Brain microvascular endothelial cell (primary cell): ENCODE results near the gene AKR1C3.
"Not testable (repeated sequence)": the region's sequence is repeated elsewhere in the genome, so short reads cannot be mapped to it uniquely, and the experiment has no call there.

Source experiments
- DNase-seq: peaks from one replicate; pipeline ENCODE4 v3.0.0-alpha.2; 2020
- H3K27ac ChIP-seq: fragments of 250-450 bp; sonication (Bioruptor Pico); 2 replicates; pipeline ENCODE4 v1.5.1; 2020; ENCODE audit warnings: mild to moderate bottlenecking, moderate library complexity
- H3K27me3 ChIP-seq: fragments of 250-450 bp; sonication (Bioruptor Pico); replicated peaks from 2 replicates; pipeline ENCODE4 v1.5.1; 2020; ENCODE audit warnings: mild to moderate bottlenecking
- H3K36me3 ChIP-seq: fragments of 250-450 bp; sonication (Bioruptor Pico); replicated peaks from 2 replicates; pipeline ENCODE4 v1.5.1; 2020; ENCODE audit warnings: mild to moderate bottlenecking
- H3K4me3 ChIP-seq: 2 replicates; pipeline ENCODE4 v1.5.1; 2011; ENCODE audit warnings: low read depth, mild to moderate bottlenecking, control low read depth, low read length, moderate library complexity
- CTCF ChIP-seq: IDR thresholded peaks from 2 replicates; pipeline ENCODE4 v1.5.1; 2011; ENCODE audit warnings: low read depth, mild to moderate bottlenecking, moderate library complexity, low read length, control low read depth, inconsistent platforms; ENCODE audit errors: missing control alignments
- in situ Hi-C: cut with HindIII; loops from 2 replicates; pipeline ENCODE4 v1.10.0; 2017; ENCODE audit warnings: low sequenced_read_pairs, low pct_ligation_motif_present

AKR1C3 gene

DNA sequence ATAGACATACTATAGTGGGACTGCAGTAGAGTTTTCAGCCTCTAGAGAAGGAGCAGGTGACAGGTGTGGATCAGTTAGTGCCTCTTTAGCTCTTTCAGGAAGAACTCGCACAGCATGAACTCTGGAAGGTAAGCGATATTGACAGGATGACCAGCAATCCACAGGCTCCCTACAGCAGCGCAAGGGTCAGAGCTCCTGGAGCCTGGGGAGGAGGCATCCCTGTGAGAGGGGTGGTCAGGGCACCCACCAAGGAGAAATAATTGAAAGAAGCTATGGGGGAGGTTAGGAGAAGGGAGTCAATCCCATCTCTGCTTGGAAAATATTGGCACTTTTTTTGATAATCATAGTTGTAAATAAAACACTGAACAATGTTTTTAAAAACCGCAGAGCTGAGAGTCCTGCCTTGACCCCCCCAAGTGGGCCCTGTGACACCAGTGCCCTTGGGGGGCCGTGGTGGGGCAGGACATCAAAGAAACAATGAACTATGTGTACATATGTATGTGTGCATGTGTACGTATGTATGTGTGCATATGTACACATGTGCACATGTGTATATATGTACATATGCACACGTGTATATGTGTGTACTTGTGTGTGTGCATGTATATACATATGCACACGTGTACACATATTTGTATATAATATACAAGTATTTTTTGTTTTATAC lies 13.8 kb downstream of the AKR1C3 start:
- TF ChIP-seq CTCF = no peak
- Histone ChIP-seq H3K27me3 (no peaks in the 10 kb centered on the region), H3K27ac (no peak overlapping the region), H3K4me3 (no peak overlapping the region), H3K36me3 (no peaks in the 10 kb centered on the region)
- in situ Hi-C loops = no loop called here
- DNase-seq = no peak

DNA sequence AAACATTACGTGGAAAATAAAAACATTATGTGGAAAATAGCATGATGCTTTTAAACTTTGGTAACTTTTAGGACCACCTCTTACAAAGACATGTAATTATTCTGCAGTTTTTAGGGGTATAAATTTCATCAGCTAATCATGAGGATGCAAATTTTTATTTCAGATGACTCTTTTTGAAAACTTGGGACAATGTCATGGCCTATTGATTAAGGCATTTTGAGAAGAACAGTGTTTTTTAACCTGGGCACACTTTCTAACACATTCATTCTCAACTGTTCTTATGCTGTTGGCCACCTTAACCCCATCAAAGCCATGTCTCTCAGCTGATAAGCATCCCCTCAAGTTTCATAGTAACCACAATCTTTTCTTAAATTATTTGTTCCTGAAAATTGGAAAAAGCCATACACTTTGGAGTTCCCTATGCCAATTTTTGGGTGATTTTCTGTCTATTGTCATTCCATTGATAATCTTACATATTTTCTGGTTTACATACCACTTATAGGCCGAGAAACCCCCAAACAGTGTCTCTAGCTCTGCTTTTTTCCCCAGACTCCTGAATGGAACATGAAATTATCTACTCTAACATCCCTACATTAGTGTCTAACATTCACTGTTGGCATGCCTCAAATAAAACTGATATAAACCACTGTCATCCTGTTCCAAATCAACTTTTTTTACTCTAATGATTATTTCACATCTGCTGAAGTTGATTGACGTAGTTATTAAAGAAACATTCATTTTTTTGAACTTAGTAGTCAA lies 14.6 kb downstream of the AKR1C3 start:
- in situ Hi-C loops = no loop called here
- Histone ChIP-seq H3K36me3 (no peaks in the 10 kb centered on the region), H3K4me3 (no peak overlapping the region), H3K27me3 (no peaks in the 10 kb centered on the region), H3K27ac (no peak overlapping the region)
- no peak for DNase-seq
- TF ChIP-seq CTCF = no peak

- DNase-seq, in situ Hi-C loops, H3K36me3 ChIP-seq, H3K27me3 ChIP-seq, H3K4me3 ChIP-seq, H3K27ac ChIP-seq: not testable (repeated sequence)
These were observed 15.6 kb downstream of the AKR1C3 start for GRCh38 chr10:5109861-5110260.

DNA sequence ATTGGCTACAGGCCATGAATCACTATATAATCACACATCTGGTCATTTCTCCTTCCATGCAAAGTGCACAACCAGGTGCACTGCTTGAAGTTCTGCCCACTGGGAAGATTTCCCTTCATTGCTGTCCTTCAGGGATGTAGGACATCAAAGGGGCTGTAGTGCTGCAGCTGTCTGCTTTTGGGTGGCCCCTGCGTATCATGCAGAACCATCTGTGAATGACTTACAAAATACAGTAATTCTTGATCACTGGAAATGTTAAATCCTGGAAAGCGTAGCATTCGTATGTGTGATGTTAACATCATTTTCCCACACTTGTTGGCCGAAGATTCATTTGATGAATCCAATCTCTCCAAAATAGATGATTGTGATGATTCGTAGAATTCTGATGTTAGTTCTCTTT lies 22.4 kb downstream of the AKR1C3 start:
- Histone ChIP-seq H3K27ac (no peak overlapping the region), H3K27me3 (no peaks in the 10 kb centered on the region), H3K4me3 (no peak overlapping the region), H3K36me3 (no peaks in the 10 kb centered on the region)
- in situ Hi-C loops = no loop called here
- no peak for DNase-seq
- TF ChIP-seq CTCF = no peak

DNA sequence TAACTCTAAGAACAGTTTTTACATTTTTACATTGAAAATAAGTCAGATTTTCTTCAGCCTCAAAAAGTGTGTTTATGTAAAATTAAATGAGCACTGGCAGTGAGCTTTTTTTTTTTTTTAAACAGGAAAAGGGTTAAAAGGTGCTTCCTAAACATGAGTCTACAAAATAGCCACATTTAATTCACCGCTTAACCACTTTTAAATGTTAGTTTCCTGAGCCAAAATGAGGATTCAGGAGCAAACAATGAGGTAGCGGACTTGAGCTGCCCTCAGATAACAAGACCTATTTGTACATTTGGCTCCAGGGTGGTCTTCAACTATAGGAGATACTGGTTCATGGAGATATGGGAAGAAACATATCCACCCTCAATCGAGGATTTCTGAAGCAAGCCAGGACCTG lies 22.8 kb downstream of the AKR1C3 start:
- H3K4me3 ChIP-seq = no peak overlapping the region
- TF ChIP-seq CTCF = no peak
- in situ Hi-C loops = no loop called here

DNA sequence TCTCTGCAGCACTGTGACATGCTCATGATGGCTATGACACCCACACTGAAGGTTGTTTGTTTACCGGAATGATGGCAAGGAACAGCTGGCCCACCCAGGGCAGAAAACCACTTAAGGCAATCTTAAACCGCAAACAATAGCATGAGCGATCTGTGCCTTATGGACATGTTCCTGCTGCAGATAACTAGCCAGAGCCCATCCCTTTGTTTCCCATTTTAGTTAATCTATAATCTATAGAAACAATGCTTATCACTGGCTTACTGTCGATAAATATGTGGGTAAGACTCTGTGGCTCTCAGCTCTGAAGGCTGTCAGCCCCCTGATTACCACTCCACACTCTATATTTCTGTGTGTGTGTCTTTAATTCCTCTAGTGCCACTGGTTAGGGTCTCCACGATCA lies 25.8 kb downstream of the AKR1C3 start:
- in situ Hi-C loops, H3K27ac ChIP-seq, H3K36me3 ChIP-seq, H3K4me3 ChIP-seq, H3K27me3 ChIP-seq, DNase-seq: not testable (repeated sequence)

More for the DNA sequence above, 22.8 kb downstream of the AKR1C3 start:
- no peaks in the 10 kb centered on the region for H3K27me3 ChIP-seq
- H3K36me3 ChIP-seq = no peaks in the 10 kb centered on the region
- no peak for DNase-seq
- no peak overlapping the region for H3K27ac ChIP-seq

DNA sequence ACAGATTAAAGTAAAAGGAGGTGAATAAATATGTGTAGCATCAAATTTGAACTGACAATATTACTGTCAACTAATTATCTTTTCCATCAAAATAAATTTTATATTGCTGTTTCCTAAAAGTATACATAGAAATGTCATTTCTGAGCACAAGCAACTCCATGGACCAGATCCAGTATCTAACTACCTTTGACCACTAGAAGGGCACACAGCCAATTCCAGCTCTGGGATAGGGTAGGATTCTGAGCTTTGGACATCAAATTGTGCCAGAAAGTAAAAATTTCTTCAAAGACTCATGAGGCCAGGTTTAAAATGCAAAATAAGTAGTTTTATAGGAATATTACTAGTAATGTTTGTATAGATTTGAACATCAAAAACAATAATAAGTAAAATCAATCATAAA lies 29.7 kb downstream of the AKR1C3 start:
- DNase-seq = no peak
- H3K27me3 ChIP-seq = no peaks in the 10 kb centered on the region
- no peak overlapping the region for H3K27ac ChIP-seq
- H3K4me3 ChIP-seq = no peak overlapping the region
- no peaks in the 10 kb centered on the region for H3K36me3 ChIP-seq
- in situ Hi-C loops = no loop called here
- TF ChIP-seq CTCF = no peak
